GM19193 (cell line): ENCODE results near the gene CLEC18C.

Source experiments
- POLR2A ChIP-seq: IDR thresholded peaks from 4 replicates; pipeline ENCODE4 v1.6.1; 2011; ENCODE audit not compliant: insufficient read depth, insufficient read length; ENCODE audit errors: extremely low read depth

Gene CLEC18C

DNA sequence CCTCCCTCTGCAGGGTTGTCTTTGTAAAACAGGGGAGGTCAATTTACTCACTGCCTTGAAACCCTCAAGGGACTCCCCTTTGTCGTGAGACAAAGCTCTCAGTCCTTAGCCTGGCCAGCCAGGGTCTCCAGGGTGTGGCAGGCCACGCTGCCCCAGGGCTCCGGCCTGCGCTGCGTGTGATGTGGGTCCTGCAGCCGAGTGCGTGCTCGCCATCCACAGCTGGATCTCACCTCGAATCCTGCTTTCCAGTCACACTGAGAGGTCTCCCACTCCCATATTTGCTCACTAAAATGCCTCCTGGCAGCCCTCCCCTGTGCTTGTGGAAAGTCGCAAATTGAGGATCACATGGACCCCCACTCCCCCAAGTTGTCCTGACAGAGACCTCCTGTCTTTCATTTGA is 10.0 kb upstream of the CLEC18C start:
- no peak for TF ChIP-seq POLR2A
